K562 (cell line): ENCODE measurements around the gene BIRC3. TPM values are rescaled to one million over a fixed set of nuclear protein-coding genes. Genes with fewer than 3 reads are reported as not detected.

ENCODE experiments used
- ATAC-seq: fragments of 200-7000 bp; cut with Tn5 transposase; 3 replicates; pipeline ENCODE4 v1.9.1; 2020; ENCODE audit warnings: moderate library complexity
- BruUV-seq: library from RNA; stranded (reverse); fragments of 400-500 nt; replicated peaks from 2 replicates; lab custom pipeline; 2021; lab: Mats Ljungman, UMichigan
- CTCF ChIA-PET: fragments of 300-600 bp; formaldehyde crosslinking; extraction: SDS; loops from one replicate; lab custom pipeline; 2021; ENCODE audit warnings: low intra/inter-chr PET ratio; lab: Yijun Ruan, JAX
- POLR2A ChIA-PET: fragments of 300-600, 350-650 bp; sonication (Branson Sonifier 250); formaldehyde crosslinking; extraction: SDS; loops from one replicate; lab custom pipeline; 2021; ENCODE audit warnings: antibody characterized with exemption, inconsistent platforms; lab: Yijun Ruan, JAX
- DNase-seq, 4 experiments: peaks; one replicate each; pipeline versions ENCODE4 v3.0.0 to v3.0.0-alpha.2; 2011 to 2018; ENCODE audit warnings: low spot score in 3 of 4, mixed read lengths in 3 of 4; ENCODE audit errors: extremely low read depth in 1 of 4
- FAIRE-seq: peaks from 2 replicates; lab custom pipeline; 2011; peaks lifted over from hg19 to GRCh38; lab: Jason Lieb, UNC
- H2AFZ ChIP-seq: 2 replicates; pipeline ENCODE4 v1.6.0; 2011; ENCODE audit warnings: low read depth, low read length, control low read depth, inconsistent platforms
- H3K27ac ChIP-seq: fragments of 200-600 bp; 3 replicates; pipeline ENCODE4 v1.8.0; 2011; ENCODE audit warnings: low read depth, mild to moderate bottlenecking, control low read depth, inconsistent platforms, low read length, moderate library complexity, mixed read lengths; ENCODE audit errors: extremely low read depth
- H3K27me3 ChIP-seq, 2 experiments: fragments of 300-600 bp in 1 of 2; 2 replicates in 1 of 2; 3 replicates in 1 of 2; pipeline versions ENCODE4 v1.6.0 to v1.8.0; 2011; ENCODE audit warnings: inconsistent platforms in 2 of 2, low read length in 2 of 2, mild to moderate bottlenecking in 1 of 2, mixed read lengths in 1 of 2, moderate library complexity in 1 of 2; ENCODE audit not compliant: control insufficient read depth in 2 of 2, insufficient read depth in 2 of 2
- H3K36me3 ChIP-seq: fragments of 300-600 bp; 3 replicates; pipeline ENCODE4 v1.8.0; 2011; ENCODE audit warnings: mild to moderate bottlenecking, low read length, inconsistent platforms; ENCODE audit not compliant: control insufficient read depth, insufficient read depth
- H3K4me1 ChIP-seq, 2 experiments: fragments of 200-600 bp in 1 of 2; replicated peaks in 1 of 2; 2 replicates in 1 of 2; 3 replicates in 1 of 2; pipeline versions ENCODE4 v1.5.1 to v1.8.0; 2011; ENCODE audit warnings: inconsistent platforms in 2 of 2, low read length in 2 of 2, mild to moderate bottlenecking in 1 of 2, mixed read lengths in 1 of 2, moderate library complexity in 1 of 2; ENCODE audit not compliant: control insufficient read depth in 2 of 2, insufficient read depth in 2 of 2
- H3K4me2 ChIP-seq: 2 replicates; pipeline ENCODE4 v1.6.1; 2011; ENCODE audit warnings: low read length, control low read depth, inconsistent platforms, mixed read lengths; ENCODE audit not compliant: insufficient read depth
- H3K4me3 ChIP-seq: fragments of 200-600 bp; sonication (generic), shearing (Covaris generic); 2 replicates; pipeline ENCODE4 v1.5.1; 2016; ENCODE audit warnings: control low read depth, inconsistent platforms
- H3K79me2 ChIP-seq: fragments of 200-600 bp; 3 replicates; pipeline ENCODE4 v1.8.0; 2011; ENCODE audit warnings: low read length, inconsistent platforms; ENCODE audit not compliant: control insufficient read depth, insufficient read depth
- H3K9ac ChIP-seq, 2 experiments: 2 replicates each; pipeline versions ENCODE4 v1.6.0 to v1.6.1; 2011; ENCODE audit warnings: low read depth in 2 of 2, low read length in 2 of 2, control low read depth in 1 of 2, inconsistent platforms in 1 of 2, mild to moderate bottlenecking in 1 of 2, mixed read lengths in 1 of 2; ENCODE audit not compliant: insufficient read depth in 1 of 2
- H3K9me1 ChIP-seq: one replicate; pipeline ENCODE4 v1.6.0; 2011; ENCODE audit warnings: inconsistent platforms, mild to moderate bottlenecking, low read length, moderate library complexity; ENCODE audit not compliant: control insufficient read depth, insufficient read depth
- H3K9me3 ChIP-seq: replicated peaks from 2 replicates; pipeline ENCODE4 v1.5.1; 2011; ENCODE audit warnings: low read depth, low read length, inconsistent platforms; ENCODE audit not compliant: control insufficient read depth, insufficient read depth
- H4K20me1 ChIP-seq: replicated peaks from 2 replicates; pipeline ENCODE4 v1.6.1; 2011; ENCODE audit warnings: low read length, inconsistent platforms, mixed read lengths; ENCODE audit not compliant: control insufficient read depth, insufficient read depth
- BCOR ChIP-seq: fragments of 450-650 bp; IDR thresholded peaks from 2 replicates; pipeline ENCODE4 v1.6.1; 2016
- NCOA6 ChIP-seq: fragments of 450-650 bp; IDR thresholded peaks from 2 replicates; pipeline ENCODE4 v1.6.1; 2017; ENCODE audit warnings: mild to moderate bottlenecking
- POLR2A ChIP-seq: fragments of 450-650 bp; conservative IDR thresholded peaks from 2 replicates; pipeline ENCODE4 v1.6.1; 2016
- POLR2AphosphoS5 ChIP-seq: IDR thresholded peaks from 2 replicates; pipeline ENCODE4 v1.6.1; 2011; ENCODE audit warnings: mild to moderate bottlenecking, low read depth, low read length, moderate library complexity; ENCODE audit not compliant: control insufficient read depth, insufficient read depth
- RBM17 ChIP-seq: fragments of 200-400 bp; formaldehyde crosslinking; IDR thresholded peaks from 2 replicates; pipeline ENCODE4 v1.6.1; 2017; ENCODE audit warnings: low read depth, mild to moderate bottlenecking, low read length, borderline replicate concordance
- SMAD2 ChIP-seq: fragments of 150-350 bp; IDR thresholded peaks from 2 replicates; pipeline ENCODE4 v1.6.1; 2014; ENCODE audit warnings: low read depth, mild to moderate bottlenecking, low read length
- SUPT5H ChIP-seq: fragments of 450-650 bp; IDR thresholded peaks from 2 replicates; pipeline ENCODE4 v1.6.1; 2016
- TBP ChIP-seq: optimal IDR thresholded peaks from 2 replicates; pipeline ENCODE3; 2011; ENCODE audit warnings: low read depth, low read length, improper control_type of control experiment
- TCFL5 ChIP-seq: fragments of 250-450 bp; sonication (Bioruptor Pico); conservative IDR thresholded peaks from 2 replicates; pipeline ENCODE4 v1.6.1; 2021; ENCODE audit warnings: mild to moderate bottlenecking, moderate library complexity, matching md5 sums
- WGBS: fragments of 100-300 bp; shearing (Covaris generic); methylation state at CpG from one replicate; pipeline ENCODE4 v1.1.6; 2016; ENCODE audit warnings: low coverage, mixed read lengths; ENCODE audit not compliant: insufficient coverage; ENCODE audit errors: missing lambda C conversion rate; 5-methylcytosine and 5-hydroxymethylcytosine counted together
- in situ Hi-C: fragments of 300-500 bp; cut with MboI; formaldehyde crosslinking; loops from 4 replicates; pipeline ENCODE4 v1.15.0; 2018; ENCODE audit warnings: inconsistent platforms, mixed read lengths
- intact Hi-C: fragments of 100-400 bp; cut with micrococcal nuclease; formaldehyde crosslinking; loops from 2 replicates; pipeline ENCODE4 v1.14.2; 2022
- polyA plus RNA-seq, 8 experiments: library from polyadenylated mRNA; depleted of rRNA in 4 of 8; stranded (reverse) in 5 of 8; unstranded in 3 of 8; fragments of >200 nt; fragmentation: Nextera tagmentation in 2 of 8; fragmentation: Illumina TruSeq in 1 of 8; extraction: Ambion mirVana in 2 of 8; extraction: Trizol in 1 of 8; gene quantifications; 2 replicates each; pipeline versions ENCODE4 v1.2.1 to v1.2.3, GENCODE V29; 2011 to 2014; ENCODE audit warnings: inconsistent platforms in 1 of 8, missing spikeins in 1 of 8
- small RNA-seq: library from RNA; depleted of rRNA; stranded (forward); fragments of <200 nt; gene quantifications from one replicate; pipeline ENCODE3, GENCODE V24; 2014
- total RNA-seq, 7 experiments: library from RNA; depleted of rRNA in 6 of 7; stranded (reverse); fragments of >200 nt in 6 of 7; fragmentation: Illumina TruSeq in 2 of 7; extraction: Trizol in 2 of 7; gene quantifications; 2 replicates each; pipeline versions ENCODE4 v1.2.1 to v1.2.3, GENCODE V29; 2011 to 2021; ENCODE audit warnings: low replicate concordance in 1 of 7
- TF ChIP-seq, protein P1 (sequence below): sonication (generic); IDR thresholded peaks from 2 replicates; pipeline ENCODE4 v1.6.1; 2016

The BIRC3 gene
- total and polyA plus RNA-seq, 9 of the 15 experiments (the other 6 are each of a cell fraction or from before 2014, with no cell fraction given) = 0.08 to 0.42 (median 0.18) TPM

- TF ChIP-seq RBM17 (no peak), TCFL5 (CRISPR knock-in tag) (no peak)
Measured at GRCh38 chr11:102386136-102386734, 69.0 kb downstream of the BIRC3 start (continued).

DNA sequence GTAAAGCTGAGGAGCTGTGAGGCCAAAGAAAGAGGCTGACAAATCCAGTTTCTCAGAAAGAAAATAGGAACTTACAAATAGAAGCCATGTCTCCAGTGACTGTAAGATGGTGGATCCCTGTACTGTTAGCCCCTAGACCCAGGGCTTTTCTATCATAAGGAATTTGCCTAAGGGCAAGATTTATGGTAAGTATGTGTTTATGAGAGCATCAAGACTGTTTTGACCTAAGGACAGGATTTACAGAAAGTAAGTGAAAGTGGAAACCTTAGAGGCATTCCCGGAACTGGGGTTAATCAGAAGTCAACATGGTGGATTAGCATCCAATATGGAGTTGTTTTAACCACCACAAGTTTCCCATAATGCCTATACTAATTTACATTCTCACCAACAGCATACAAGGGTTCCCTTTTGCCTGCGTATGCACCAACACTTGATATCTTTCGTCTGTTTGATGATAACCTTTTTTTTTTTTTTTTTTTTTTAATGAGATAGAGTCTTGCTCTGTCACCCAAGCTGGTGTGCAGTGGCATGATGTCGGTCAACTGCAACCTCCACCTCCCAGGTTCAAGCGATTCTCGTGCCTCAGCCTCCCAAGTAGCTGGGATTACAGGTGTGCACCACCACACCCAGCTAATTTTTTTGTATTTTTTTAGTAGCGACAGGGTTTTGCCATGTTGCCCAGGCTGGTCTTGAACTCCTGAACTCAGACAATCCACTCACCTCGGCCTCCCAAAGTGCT lies 69.9 kb downstream of the BIRC3 start:
- in situ Hi-C loops (no loop called here), intact Hi-C loops (loop anchor here (5.0 kb wide), 1 partner anchor 65 kb away; the partner anchor contains the start of gene TMEM123)
- Histone ChIP-seq H3K36me3 (peaks cover 17% of the 10 kb centered on the region), H2AFZ (no peak overlapping the region), H3K27ac (peak overlapping the region; percentile 76; the same call in 2 of the 3 replicates), H3K9me1 (no peaks in the 10 kb centered on the region), H3K4me1 (peaks cover 21 to 44% of the 10 kb centered on the region in 2 experiments; a peak in 4 of 5 replicates), H3K4me2 (no peak overlapping the region), H3K4me3 (no peak overlapping the region), H4K20me1 (no peaks in the 10 kb centered on the region), H3K27me3 (no peaks in the 10 kb centered on the region), H3K9ac (no peak overlapping the region), H3K79me2 (no peaks in the 10 kb centered on the region), H3K9me3 (peaks cover 3% of the 10 kb centered on the region; the same call in 1 of the 2 replicates)
- no TSS peak for BruUV-seq
- TF ChIP-seq BCOR = peak; percentile 46
- peak; percentile 68 for TF ChIP-seq TBP
- peak; percentile 75 for TF ChIP-seq POLR2A
- peak; percentile 44 for TF ChIP-seq SUPT5H
- TF ChIP-seq NCOA6 = no peak
- TF ChIP-seq, protein P1, sequence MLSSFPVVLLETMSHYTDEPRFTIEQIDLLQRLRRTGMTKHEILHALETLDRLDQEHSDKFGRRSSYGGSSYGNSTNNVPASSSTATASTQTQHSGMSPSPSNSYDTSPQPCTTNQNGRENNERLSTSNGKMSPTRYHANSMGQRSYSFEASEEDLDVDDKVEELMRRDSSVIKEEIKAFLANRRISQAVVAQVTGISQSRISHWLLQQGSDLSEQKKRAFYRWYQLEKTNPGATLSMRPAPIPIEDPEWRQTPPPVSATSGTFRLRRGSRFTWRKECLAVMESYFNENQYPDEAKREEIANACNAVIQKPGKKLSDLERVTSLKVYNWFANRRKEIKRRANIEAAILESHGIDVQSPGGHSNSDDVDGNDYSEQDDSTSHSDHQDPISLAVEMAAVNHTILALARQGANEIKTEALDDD = no peak
- peak; percentile 64 for TF ChIP-seq POLR2AphosphoS5
- TF ChIP-seq SMAD2 = no peak
- ChIA-PET POLR2A (interaction anchor here (1.1 kb wide), 1 partner anchor 11 kb away, joined by 3 read pairs; no protein-coding TSS in a partner anchor), CTCF (no interaction called here)
- WGBS = 65% methylated on average over 7 of the region's 8 CpGs
- no peak for ATAC-seq
- DNase-seq = no peak
- FAIRE-seq = no peak

Small RNA genes lying within 50 kb of the gene (small RNA-seq; reads per million reads assigned to genes)
- gene AP000942.3 (not detected), gene AP000942.4 (not detected), gene RNU6-952P (not detected)

Other genes with a start within 250 kb of the BIRC3 start
- gene YAP1, start 207.0 kb upstream of the BIRC3 start, total RNA-seq (2014; rRNA removed) = not detected in 2 replicates
- gene YAP1, start 207.0 kb upstream of the BIRC3 start, total RNA-seq (2014; rRNA removed; fragmentation: Illumina TruSeq; extraction: Trizol) = not detected in 2 replicates
- not detected in 2 replicates for gene YAP1, start 207.0 kb upstream of the BIRC3 start, total RNA-seq (2015; rRNA removed; fragmentation: Illumina TruSeq; extraction: Trizol)
- gene YAP1, start 207.0 kb upstream of the BIRC3 start, total RNA-seq (2021) = 0.18 and 0.20 TPM in 2 replicates
- gene YAP1, start 207.0 kb upstream of the BIRC3 start, polyA plus RNA-seq (2011; rRNA removed) = not detected in 2 replicates
- gene YAP1, start 207.0 kb upstream of the BIRC3 start, polyA plus RNA-seq (2014; fragmentation: Illumina TruSeq; extraction: Trizol) = not detected in 2 replicates
- gene YAP1, start 207.0 kb upstream of the BIRC3 start, polyA plus RNA-seq (2014; fragmentation: Nextera tagmentation; extraction: Ambion mirVana) = not detected
- not detected in 2 replicates for gene YAP1, start 207.0 kb upstream of the BIRC3 start, polyA plus RNA-seq (2014; rRNA removed)
- 18.3 and 20.6 TPM in 2 replicates for gene BIRC2, start 29.7 kb downstream of the BIRC3 start, total RNA-seq (2014; rRNA removed)
- 35.6 and 39.0 TPM in 2 replicates for gene BIRC2, start 29.7 kb downstream of the BIRC3 start, total RNA-seq (2014; rRNA removed; fragmentation: Illumina TruSeq; extraction: Trizol)
- gene BIRC2, start 29.7 kb downstream of the BIRC3 start, total RNA-seq (2015; rRNA removed; fragmentation: Illumina TruSeq; extraction: Trizol) = 34.2 and 35.1 TPM in 2 replicates
- 19.9 and 24.7 TPM in 2 replicates for gene BIRC2, start 29.7 kb downstream of the BIRC3 start, total RNA-seq (2021)
- gene BIRC2, start 29.7 kb downstream of the BIRC3 start, polyA plus RNA-seq (2011; rRNA removed) = 45.9 and 52.2 TPM in 2 replicates
- gene BIRC2, start 29.7 kb downstream of the BIRC3 start, polyA plus RNA-seq (2014; fragmentation: Illumina TruSeq; extraction: Trizol) = 25.3 and 27.1 TPM in 2 replicates
- gene BIRC2, start 29.7 kb downstream of the BIRC3 start, polyA plus RNA-seq (2014; fragmentation: Nextera tagmentation; extraction: Ambion mirVana) = 10 to 100 TPM; 14.3 to 20.7 TPM
- 17.1 and 17.9 TPM in 2 replicates for gene BIRC2, start 29.7 kb downstream of the BIRC3 start, polyA plus RNA-seq (2014; rRNA removed)
- 50.2 and 55.0 TPM in 2 replicates for gene TMEM123, start 135.3 kb downstream of the BIRC3 start, total RNA-seq (2014; rRNA removed)
- gene TMEM123, start 135.3 kb downstream of the BIRC3 start, total RNA-seq (2014; rRNA removed; fragmentation: Illumina TruSeq; extraction: Trizol) = 132 and 151 TPM in 2 replicates
- 139 and 149 TPM in 2 replicates for gene TMEM123, start 135.3 kb downstream of the BIRC3 start, total RNA-seq (2015; rRNA removed; fragmentation: Illumina TruSeq; extraction: Trizol)
- gene TMEM123, start 135.3 kb downstream of the BIRC3 start, total RNA-seq (2021) = 80.0 and 82.4 TPM in 2 replicates
- 327 and 344 TPM in 2 replicates for gene TMEM123, start 135.3 kb downstream of the BIRC3 start, polyA plus RNA-seq (2011; rRNA removed)
- gene TMEM123, start 135.3 kb downstream of the BIRC3 start, polyA plus RNA-seq (2014; fragmentation: Illumina TruSeq; extraction: Trizol) = 100 and 104 TPM in 2 replicates
- 10 to 100 TPM; 19.8 to 29.4 TPM for gene TMEM123, start 135.3 kb downstream of the BIRC3 start, polyA plus RNA-seq (2014; fragmentation: Nextera tagmentation; extraction: Ambion mirVana)
- 50.1 and 52.3 TPM in 2 replicates for gene TMEM123, start 135.3 kb downstream of the BIRC3 start, polyA plus RNA-seq (2014; rRNA removed)
- gene MMP7, start 213.3 kb downstream of the BIRC3 start, total RNA-seq (2014; rRNA removed) = not detected in 2 replicates
- gene MMP7, start 213.3 kb downstream of the BIRC3 start, total RNA-seq (2014; rRNA removed; fragmentation: Illumina TruSeq; extraction: Trizol) = not detected in 2 replicates
- gene MMP7, start 213.3 kb downstream of the BIRC3 start, total RNA-seq (2015; rRNA removed; fragmentation: Illumina TruSeq; extraction: Trizol) = not detected in 2 replicates
- 0.13 and 0.31 TPM in 2 replicates for gene MMP7, start 213.3 kb downstream of the BIRC3 start, total RNA-seq (2021)
- gene MMP7, start 213.3 kb downstream of the BIRC3 start, polyA plus RNA-seq (2011; rRNA removed) = not detected in 2 replicates
- gene MMP7, start 213.3 kb downstream of the BIRC3 start, polyA plus RNA-seq (2014; fragmentation: Illumina TruSeq; extraction: Trizol) = not detected in 2 replicates
- gene MMP7, start 213.3 kb downstream of the BIRC3 start, polyA plus RNA-seq (2014; fragmentation: Nextera tagmentation; extraction: Ambion mirVana) = not detected
- not detected in 2 replicates for gene MMP7, start 213.3 kb downstream of the BIRC3 start, polyA plus RNA-seq (2014; rRNA removed)